Right lobe of liver (tissue), 4 donors: ENCODE measurements around the gene GIGYF1.

Experiments used
- POLR2A ChIP-seq: fragments of 450-650 bp; IDR thresholded peaks from one replicate; pipeline ENCODE4 v1.6.1; 2017; ENCODE audit warnings: antibody characterized with exemption, mild to moderate bottlenecking
- TF ChIP-seq, protein P1 (sequence below), 4 donors: fragments of 200-600 bp in 3 of 4; fragments of 450-650 bp in 1 of 4; IDR thresholded peaks; one replicate each; pipeline versions ENCODE4 v1.5.1 to v1.8.0; 2016 to 2022; ENCODE audit warnings: antibody characterized with exemption in 4 of 4, mild to moderate bottlenecking in 2 of 4
- donor health status: DM: no; HTN: no; CAD: no.
- donor health status: DM: no; HTN: no; CAD: no.
- donor health status: DM: no; HTN: yes; CAD: no.

DNA sequence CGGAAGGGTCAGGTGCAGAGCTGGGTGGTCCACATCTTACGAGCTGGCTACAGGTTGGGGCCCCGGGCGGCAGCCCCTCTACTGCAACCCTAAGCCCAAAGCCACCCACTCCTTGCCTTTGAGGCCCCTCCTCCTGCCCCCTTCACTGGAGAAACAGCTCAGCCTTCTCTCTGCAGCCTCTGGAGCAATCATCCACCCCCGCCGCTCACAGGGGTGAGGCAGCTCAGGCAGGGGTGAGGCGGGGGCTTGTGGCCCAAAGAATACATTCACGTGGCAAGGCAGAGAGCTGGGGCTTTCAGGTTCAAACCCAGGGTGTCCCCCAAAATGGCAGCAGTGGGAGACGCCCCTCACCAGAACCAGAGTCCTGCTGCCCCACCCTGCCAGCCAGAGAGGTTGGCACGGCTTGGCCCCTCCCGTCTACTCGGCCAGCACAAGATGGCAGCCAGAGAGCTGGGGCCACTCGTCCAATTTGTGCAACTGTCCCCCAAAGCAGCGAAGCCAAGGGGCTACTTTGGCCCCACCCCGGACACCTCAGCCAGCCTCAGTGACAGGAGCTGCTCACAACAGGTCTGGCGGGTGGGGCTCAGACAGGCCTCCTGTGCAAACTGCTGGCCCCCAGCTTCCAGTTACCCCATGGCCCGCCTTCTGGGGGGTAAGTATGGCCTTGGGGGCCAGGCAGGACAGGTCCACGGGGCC is 13.3 kb downstream of the GIGYF1 start:
- TF ChIP-seq, protein P1, sequence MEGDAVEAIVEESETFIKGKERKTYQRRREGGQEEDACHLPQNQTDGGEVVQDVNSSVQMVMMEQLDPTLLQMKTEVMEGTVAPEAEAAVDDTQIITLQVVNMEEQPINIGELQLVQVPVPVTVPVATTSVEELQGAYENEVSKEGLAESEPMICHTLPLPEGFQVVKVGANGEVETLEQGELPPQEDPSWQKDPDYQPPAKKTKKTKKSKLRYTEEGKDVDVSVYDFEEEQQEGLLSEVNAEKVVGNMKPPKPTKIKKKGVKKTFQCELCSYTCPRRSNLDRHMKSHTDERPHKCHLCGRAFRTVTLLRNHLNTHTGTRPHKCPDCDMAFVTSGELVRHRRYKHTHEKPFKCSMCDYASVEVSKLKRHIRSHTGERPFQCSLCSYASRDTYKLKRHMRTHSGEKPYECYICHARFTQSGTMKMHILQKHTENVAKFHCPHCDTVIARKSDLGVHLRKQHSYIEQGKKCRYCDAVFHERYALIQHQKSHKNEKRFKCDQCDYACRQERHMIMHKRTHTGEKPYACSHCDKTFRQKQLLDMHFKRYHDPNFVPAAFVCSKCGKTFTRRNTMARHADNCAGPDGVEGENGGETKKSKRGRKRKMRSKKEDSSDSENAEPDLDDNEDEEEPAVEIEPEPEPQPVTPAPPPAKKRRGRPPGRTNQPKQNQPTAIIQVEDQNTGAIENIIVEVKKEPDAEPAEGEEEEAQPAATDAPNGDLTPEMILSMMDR (IDR thresholded peaks at IDR 0.05), result no peak
- TF ChIP-seq POLR2A, result no peak
